ENCODE results near the gene ZNF503. TPM values are rescaled to one million over a fixed set of nuclear protein-coding genes. Genes with fewer than 3 reads are reported as not detected.

The ZNF503 gene
- total and polyA plus RNA-seq, 2 experiments from 2014 or later = 0.21 TPM; not detected in 1

- DNase-seq (ENCODE audit: low spot score) (peak; percentile 71), ATAC-seq (0 out of 3 replicates have a peak, but pooled peaks have one; percentile 1)
- Mint-ChIP-seq H3K9me3 (peaks cover 3% of the 10 kb centered on the region; the same call in 2 of the 3 replicates), H3K4me1 (peaks cover 43% of the 10 kb centered on the region), H3K36me3 (ENCODE audit: low read depth) (no peaks in the 10 kb centered on the region; the same call in 2 of the 3 replicates), H3K27me3 (ENCODE audit: insufficient read depth, low read depth, poor library complexity) (peaks cover 93% of the 10 kb centered on the region), H3K4me3 (peak overlapping the region; percentile 77), H3K27ac (no peak overlapping the region)
- TF ChIP-seq EZH2phosphoT487 (IDR thresholded peaks at IDR 0.05; ENCODE audit: unreplicated experiment) (peak; percentile 61), POLR2AphosphoS5 (IDR thresholded peaks at IDR 0.05; ENCODE audit: low read depth) (no peak), ZNF114 (CRISPR knock-in tag; IDR thresholded peaks at IDR 0.05) (no peak), STAT1 (IDR thresholded peaks at IDR 0.05; ENCODE audit: unreplicated experiment) (no peak), ZNF331 (CRISPR knock-in tag; IDR thresholded peaks at IDR 0.05; ENCODE audit: low read depth) (no peak), NANOG (IDR thresholded peaks at IDR 0.05; ENCODE audit: borderline replicate concordance) (no peak), ZNF462 (CRISPR knock-in tag; IDR thresholded peaks at IDR 0.05) (no peak), EZH2 (IDR thresholded peaks at IDR 0.05; ENCODE audit: low read depth, unreplicated experiment) (peak; percentile 82)
- Histone ChIP-seq H3K4me1 (ENCODE audit: insufficient read depth) (peaks cover 60% of the 10 kb centered on the region), H3K4me2 (peak overlapping the region; percentile 85), H3K4me3 (peak overlapping the region; percentile 87), H3K9me2 (ENCODE audit: insufficient read depth) (no peaks in the 10 kb centered on the region), H3K79me2 (replicated peaks; ENCODE audit: insufficient read depth) (no peaks in the 10 kb centered on the region), H3K27me3 (ENCODE audit: insufficient read depth) (peaks cover 99% of the 10 kb centered on the region), H2AFZ (no peak overlapping the region), H4K20me1 (replicated peaks; ENCODE audit: insufficient read depth) (peaks cover 21% of the 10 kb centered on the region), H3K27ac (ENCODE audit: low read depth) (no peak overlapping the region), H3F3A (replicated peaks; ENCODE audit: low read depth) (peaks cover 24% of the 10 kb centered on the region), H3K36me3 (ENCODE audit: insufficient read depth) (no peaks in the 10 kb centered on the region)
Measured at GRCh38 chr10:75407713-75408508, 6.3 kb upstream of the ZNF503 start.
